Kidney epithelial cell (primary cell): ENCODE results near the gene MLLT6. TPM values are rescaled to one million over a fixed set of nuclear protein-coding genes. Genes with fewer than 3 reads are reported as not detected.

ENCODE experiments used
- DNase-seq: peaks from one replicate; pipeline ENCODE4 v3.0.0-alpha.2; 2010; ENCODE audit warnings: low read depth
- H3K27me3 ChIP-seq: 2 replicates; pipeline ENCODE4 v1.6.0; 2011; ENCODE audit warnings: low read length; ENCODE audit not compliant: control insufficient read depth, insufficient read depth
- H3K36me3 ChIP-seq: 2 replicates; pipeline ENCODE4 v1.5.1; 2011; ENCODE audit warnings: low read length; ENCODE audit not compliant: control insufficient read depth, insufficient read depth
- H3K4me3 ChIP-seq: 2 replicates; pipeline ENCODE4 v1.5.1; 2011; ENCODE audit warnings: low read depth, mild to moderate bottlenecking, control low read depth, low read length
- CTCF ChIP-seq: IDR thresholded peaks from 2 replicates; pipeline ENCODE4 v1.5.1; 2011; ENCODE audit warnings: mild to moderate bottlenecking, moderate library complexity, low read length, control low read depth, inconsistent platforms; ENCODE audit not compliant: insufficient read depth, poor library complexity, severe bottlenecking
- total RNA-seq: library from RNA; depleted of rRNA; stranded (reverse); fragments of >200 nt; gene quantifications from 2 replicates; pipeline ENCODE4 v1.2.3, GENCODE V29; 2015

MLLT6 gene
- total RNA-seq, 1 donor from 2014 or later = 42.7 TPM

- H3K27me3 ChIP-seq = no peaks in the 10 kb centered on the region
- no peak for DNase-seq
- TF ChIP-seq CTCF = no peak
- H3K4me3 ChIP-seq = no peak overlapping the region
- H3K36me3 ChIP-seq = peaks cover 6% of the 10 kb centered on the region
These were observed 8.5 kb downstream of the MLLT6 start for GRCh38 chr17:38713456-38714075.

DNA sequence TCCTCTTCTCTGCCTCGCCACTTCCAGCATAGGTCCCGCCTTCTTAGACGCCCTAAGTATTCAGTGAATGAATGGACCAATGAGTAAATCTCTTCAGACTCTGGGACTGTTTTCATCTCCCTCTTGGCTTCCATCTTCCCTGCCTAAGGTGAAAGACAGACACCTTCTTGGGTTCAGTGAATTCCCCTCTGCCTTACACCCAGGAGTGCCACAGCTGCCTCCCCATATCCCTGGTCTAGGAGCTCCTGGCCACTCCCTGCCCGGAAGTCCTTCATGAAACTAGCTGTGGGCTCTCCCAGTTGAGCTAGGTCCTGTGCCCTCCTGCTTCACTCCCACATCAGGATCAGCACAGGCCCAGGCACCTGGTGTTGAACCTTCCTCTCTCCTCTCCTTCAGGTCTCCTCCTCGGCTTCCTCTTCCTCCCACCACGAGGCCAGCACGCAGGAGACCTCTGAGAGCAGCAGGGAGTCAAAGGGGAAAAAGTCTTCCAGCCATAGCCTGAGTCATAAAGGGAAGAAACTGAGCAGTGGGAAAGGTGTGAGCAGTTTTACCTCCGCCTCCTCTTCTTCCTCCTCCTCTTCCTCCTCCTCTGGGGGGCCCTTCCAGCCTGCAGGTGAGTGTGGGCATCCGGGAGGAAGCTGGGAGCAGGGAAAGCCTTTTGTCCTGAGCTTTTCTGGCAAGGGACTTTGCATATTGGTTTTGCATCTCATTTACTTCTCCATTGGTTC lies 10.3 kb downstream of the MLLT6 start:
- no peak for TF ChIP-seq CTCF
- no peak for DNase-seq
- peaks cover 4% of the 10 kb centered on the region for H3K36me3 ChIP-seq
- H3K27me3 ChIP-seq = no peaks in the 10 kb centered on the region
- no peak overlapping the region for H3K4me3 ChIP-seq

GRCh38 chr17:38716368-38717005 lies 11.4 kb downstream of the MLLT6 start:
- H3K36me3 ChIP-seq = peaks cover 4% of the 10 kb centered on the region
- DNase-seq = no peak
- no peak overlapping the region for H3K4me3 ChIP-seq
- H3K27me3 ChIP-seq = no peaks in the 10 kb centered on the region
- TF ChIP-seq CTCF = no peak

- no peak overlapping the region for H3K4me3 ChIP-seq
- H3K27me3 ChIP-seq = no peaks in the 10 kb centered on the region
- TF ChIP-seq CTCF = no peak
- no peak for DNase-seq
- H3K36me3 ChIP-seq = peaks cover 4% of the 10 kb centered on the region
These were observed 12.2 kb downstream of the MLLT6 start for GRCh38 chr17:38717139-38717745.

- no peak for DNase-seq
- Histone ChIP-seq H3K36me3 (peaks cover 2% of the 10 kb centered on the region), H3K27me3 (no peaks in the 10 kb centered on the region), H3K4me3 (no peak overlapping the region)
- no peak for TF ChIP-seq CTCF
These were observed 14.3 kb downstream of the MLLT6 start for GRCh38 chr17:38719289-38719942.
